GM21529 (cell line): ENCODE results near the gene CHRD.

Experiments
- ATAC-seq: cut with Tn5 transposase; IDR thresholded peaks from one replicate; pipeline ENCODE4 v1.9.1; 2021; ENCODE audit not compliant: unreplicated experiment

CHRD gene

DNA sequence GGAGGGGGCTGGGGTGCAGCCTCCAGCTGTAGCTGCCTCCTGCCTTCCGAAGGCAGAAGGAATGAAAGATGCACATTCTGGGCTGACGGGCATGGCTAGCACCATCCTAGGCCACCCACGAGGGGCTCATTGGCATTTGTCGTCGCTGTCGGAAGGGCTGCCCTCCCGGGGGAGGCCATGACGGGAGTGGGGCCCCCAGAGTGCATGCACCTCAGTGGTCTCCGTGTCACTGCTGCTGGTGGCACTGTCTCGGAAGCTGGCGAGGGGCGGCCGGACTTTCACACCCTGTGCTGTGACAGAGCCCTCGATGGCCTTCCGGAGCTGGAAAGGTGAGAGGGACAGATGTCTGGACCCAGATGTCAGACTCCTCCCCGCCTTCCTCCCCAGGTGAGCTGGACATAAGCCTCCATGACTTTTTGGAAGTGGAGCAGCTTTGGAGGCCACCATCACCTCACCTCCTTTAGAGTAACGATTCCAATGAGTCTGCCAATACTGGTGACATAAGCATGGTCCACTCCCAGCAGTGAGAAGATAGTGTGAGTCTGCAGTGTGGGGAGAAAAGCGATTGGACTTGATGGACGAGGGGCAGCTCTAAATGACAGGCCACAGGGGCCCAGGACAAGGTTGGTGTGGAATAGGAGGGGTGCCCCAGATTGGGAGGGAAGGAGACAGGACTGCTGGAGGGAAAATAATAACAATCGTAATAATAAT is 33.2 kb upstream of the CHRD start:
- no peak for ATAC-seq

DNA sequence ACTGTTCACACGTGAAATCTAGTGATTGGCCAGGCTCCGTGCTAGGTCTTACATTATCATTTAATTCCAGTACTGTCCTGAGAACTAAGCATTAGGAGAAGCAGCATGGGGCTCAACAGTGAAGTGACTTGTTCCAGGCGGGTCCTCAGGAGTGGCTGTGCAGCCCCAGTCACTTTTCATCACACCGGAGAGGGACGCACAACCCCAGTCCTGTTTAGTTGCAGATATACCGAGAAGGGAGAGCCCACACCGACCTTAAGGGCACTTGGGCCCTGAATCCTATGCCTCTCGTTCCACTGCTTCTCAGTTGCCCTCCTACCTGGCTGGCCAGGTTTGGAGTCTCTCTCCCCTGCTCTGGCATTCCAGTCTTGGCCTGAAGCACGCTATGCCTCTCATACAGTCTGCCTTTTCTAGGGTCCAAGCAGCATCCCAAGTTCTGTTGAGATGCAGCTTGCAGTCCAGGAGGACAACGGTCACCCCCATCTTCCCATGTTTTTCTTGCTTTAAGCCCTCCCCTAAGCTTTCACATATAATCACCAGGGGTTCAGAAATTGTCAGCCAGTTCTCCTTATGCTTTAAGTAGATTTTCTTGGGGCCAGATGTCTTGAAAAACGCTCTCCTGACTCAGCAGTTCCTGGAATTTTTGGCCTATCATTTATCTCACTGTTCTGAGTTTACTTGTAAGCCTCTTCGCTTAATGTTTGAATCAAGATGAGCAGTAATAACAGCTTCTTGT is 32.4 kb upstream of the CHRD start:
- ATAC-seq: no peak

- ATAC-seq: no peak
Observed at GRCh38 chr3:184348057-184348382, 31.8 kb upstream of the CHRD start.

GRCh38 chr3:184349563-184350470 is 30.0 kb upstream of the CHRD start:
- ATAC-seq: no peak

- ATAC-seq: no peak
Observed at GRCh38 chr3:184350618-184351017, 29.2 kb upstream of the CHRD start.

- ATAC-seq: no peak
Observed at GRCh38 chr3:184351511-184352148, 28.2 kb upstream of the CHRD start.

DNA sequence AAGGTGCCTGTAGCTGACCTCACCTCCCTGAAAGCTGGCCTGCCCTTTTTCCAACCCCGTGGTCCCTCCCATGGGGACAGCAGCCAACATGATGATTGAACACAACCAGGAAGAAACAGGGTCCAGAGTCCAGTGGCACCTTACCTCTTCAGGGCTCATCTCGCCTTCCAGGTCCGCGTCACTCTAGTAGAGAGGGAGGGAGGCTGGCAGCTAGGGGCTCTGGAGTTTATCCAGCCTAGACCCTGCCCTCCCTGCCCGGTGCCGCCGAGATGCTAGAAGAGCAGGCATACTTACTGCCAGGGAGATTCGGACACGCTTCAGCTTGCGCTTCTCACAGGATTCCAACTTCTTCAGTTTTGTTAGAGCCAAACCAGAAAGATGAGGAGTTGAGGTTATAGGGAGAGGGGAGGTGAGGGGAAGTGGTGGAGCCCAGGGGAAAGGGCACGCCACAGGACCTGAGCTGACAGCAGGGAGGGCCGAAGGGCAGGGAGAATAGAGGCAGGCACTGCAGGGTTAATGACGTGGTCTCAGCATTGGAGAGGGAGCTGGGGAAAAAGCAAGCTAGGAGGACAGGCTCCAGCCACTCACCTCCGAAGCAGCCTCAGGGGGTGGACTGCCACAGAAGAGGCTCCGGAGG is 27.6 kb upstream of the CHRD start:
- no peak for ATAC-seq

DNA sequence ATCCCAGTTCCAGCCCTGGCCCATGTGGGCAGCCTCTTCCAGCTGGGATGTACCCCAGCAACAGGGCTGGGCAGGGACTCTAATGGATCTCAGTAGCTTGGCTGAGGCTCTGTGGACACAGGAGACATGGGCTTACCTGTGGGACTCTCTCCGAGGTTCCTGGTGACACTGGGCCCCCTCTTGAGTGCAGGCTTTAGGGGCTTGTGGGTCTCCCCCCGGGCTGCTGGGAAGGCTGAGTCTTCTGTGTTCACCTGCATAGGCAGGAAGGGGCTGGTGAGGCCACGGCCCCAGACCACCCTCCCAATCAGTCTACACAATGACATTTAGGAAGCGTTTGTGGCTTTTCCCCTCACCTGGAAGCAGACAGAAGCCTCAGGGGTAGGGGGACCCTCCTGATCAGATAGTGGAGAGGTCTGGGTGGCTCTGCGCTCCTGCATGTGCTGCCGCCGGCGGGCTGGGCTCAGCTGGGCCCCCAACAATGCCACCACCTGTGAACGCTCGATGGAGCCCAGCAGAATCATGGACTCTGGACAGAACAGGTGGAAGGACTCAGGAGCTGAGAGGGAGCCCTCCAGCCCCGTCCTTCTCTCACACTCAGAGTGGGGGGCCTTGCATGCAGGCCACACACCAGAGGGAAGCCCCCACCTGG is 26.8 kb upstream of the CHRD start:
- no peak for ATAC-seq

GRCh38 chr3:184353546-184353941 is 26.3 kb upstream of the CHRD start:
- ATAC-seq: no peak

GRCh38 chr3:184354121-184354728 is 25.6 kb upstream of the CHRD start:
- ATAC-seq: no peak

- no peak for ATAC-seq
Observed at GRCh38 chr3:184354754-184355153, 25.1 kb upstream of the CHRD start.

- no peak for ATAC-seq
Observed at GRCh38 chr3:184355261-184356040, 24.4 kb upstream of the CHRD start.

DNA sequence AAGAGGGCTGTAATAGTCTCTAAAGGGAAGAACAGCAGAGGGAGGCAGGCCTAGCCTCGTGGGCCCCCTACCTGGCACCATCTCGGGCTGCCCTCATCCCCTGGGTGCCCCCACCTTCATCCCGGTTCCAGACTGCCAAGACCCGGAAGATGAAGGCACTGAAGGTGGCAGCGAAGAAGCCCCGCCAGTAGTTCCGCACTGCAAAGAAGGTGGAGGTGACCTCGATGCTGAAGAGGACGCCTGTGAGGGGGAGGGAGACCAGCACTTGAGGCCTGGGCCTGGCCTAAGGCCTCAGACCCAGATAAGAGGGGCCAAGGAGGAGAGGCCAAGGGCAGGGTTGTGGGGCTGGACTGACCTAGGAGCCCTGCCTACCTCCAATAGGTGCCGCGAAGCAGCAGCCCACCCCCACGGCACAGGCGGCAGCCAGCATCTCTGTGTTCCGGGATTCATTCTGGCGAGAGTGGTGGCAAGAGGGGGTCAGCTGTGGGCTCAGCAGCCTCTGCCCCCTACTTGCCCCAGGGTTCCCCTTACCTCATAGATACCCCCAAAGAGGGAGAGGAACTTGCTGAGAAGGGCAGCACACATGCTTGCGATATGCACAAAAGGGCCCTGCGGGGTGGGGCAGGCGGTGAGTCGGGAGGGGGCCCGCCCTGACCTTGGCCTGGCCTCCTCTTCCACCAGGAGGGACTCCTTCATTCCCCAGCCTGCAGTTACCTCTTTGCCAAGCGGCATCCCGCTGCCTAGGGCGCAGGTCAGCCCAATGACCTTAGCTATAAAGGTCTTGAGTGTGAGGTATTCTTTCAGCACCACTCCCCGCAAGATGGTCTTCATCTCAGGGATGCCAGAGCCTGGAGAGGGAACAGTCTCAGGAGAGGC is 22.4 kb upstream of the CHRD start:
- no peak for ATAC-seq

GRCh38 chr3:184358124-184358767 is 21.6 kb upstream of the CHRD start:
- ATAC-seq: no peak

DNA sequence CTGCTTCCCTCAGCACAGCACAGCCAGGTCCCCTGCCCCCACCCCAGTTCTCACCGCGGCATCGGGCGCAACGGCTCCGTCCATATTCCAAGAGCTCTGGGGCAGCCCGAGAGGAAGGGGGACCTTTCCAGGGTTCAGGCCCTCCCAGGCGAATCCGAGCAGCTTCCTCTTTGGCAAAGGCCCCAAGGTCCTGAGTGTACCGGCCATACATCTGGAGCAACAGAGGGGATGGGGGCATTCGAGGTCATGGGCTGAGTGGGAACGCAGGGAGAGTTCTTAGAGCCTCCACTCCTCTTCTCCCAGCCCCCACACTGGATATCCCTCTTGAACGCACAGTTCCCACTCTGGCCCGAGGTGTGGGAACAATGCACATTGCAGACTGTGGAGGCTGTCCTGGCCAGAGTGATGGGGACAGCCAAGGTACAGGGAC is 20.9 kb upstream of the CHRD start:
- ATAC-seq: no peak

GRCh38 chr3:184359610-184360009 is 20.2 kb upstream of the CHRD start:
- ATAC-seq: no peak

- no peak for ATAC-seq
Observed at GRCh38 chr3:184360070-184360928, 19.6 kb upstream of the CHRD start.
